ENCODE results near the gene SEPTIN5.

Gene SEPTIN5

DNA sequence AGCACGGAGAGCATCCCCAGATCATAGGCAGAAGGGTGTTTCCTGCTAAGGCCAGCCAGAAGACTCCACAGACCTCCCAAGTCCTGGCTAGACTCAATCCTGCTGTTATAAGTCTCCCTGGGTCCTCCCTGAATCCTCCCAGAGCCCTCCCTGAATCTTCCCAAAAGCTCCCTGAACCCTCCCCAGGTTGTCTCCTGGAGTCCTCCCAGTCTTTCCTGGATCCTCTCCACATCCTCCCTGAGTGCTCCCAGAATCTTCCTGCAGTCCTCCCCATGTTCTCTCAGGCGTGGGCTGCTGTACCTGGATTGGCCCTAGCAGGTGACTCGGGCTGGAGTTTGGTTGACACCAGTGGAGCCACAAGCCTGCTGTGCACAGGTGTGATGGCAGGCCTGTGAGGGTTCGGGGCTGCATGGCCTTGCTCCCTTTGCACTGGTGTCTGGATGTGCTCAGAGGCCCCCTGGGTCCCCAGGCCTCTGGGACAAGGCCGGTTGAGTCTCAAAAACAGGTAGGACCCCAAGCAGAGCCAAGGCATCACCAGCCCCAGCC lies 20.6 kb downstream of the SEPTIN5 start:
- Histone ChIP-seq H3K4me3 (ENCODE audit: low read length, poor library complexity, severe bottlenecking) (no peak overlapping the region), H3K27me3 (ENCODE audit: insufficient read depth, low read length, poor library complexity, severe bottlenecking) (no peaks in the 10 kb centered on the region), H2AFZ (ENCODE audit: low read length) (no peak overlapping the region), H3K9me2 (replicated peaks; ENCODE audit: low read depth, low read length) (no peaks in the 10 kb centered on the region), H4K20me1 (ENCODE audit: insufficient read depth, low read length, poor library complexity, severe bottlenecking) (no peaks in the 10 kb centered on the region), H3K4me2 (ENCODE audit: low read depth, low read length, poor library complexity, severe bottlenecking) (no peak overlapping the region), H3K4me1 (ENCODE audit: insufficient read depth, low read length, poor library complexity, severe bottlenecking) (no peaks in the 10 kb centered on the region), H3K36me3 (ENCODE audit: insufficient read depth, low read length) (no peaks in the 10 kb centered on the region), H3F3A (ENCODE audit: low read depth) (no peaks in the 10 kb centered on the region), H3K9me3 (ENCODE audit: insufficient read depth, low read depth, low read length) (no peaks in the 10 kb centered on the region), H3K79me2 (ENCODE audit: insufficient read depth, low read length) (no peaks in the 10 kb centered on the region), H3K9ac (ENCODE audit: low read depth, low read length, poor library complexity, severe bottlenecking) (no peak overlapping the region)
- TF ChIP-seq EZH2phosphoT487 (IDR thresholded peaks at IDR 0.05; ENCODE audit: borderline replicate concordance): no peak
- TF ChIP-seq, protein P1, sequence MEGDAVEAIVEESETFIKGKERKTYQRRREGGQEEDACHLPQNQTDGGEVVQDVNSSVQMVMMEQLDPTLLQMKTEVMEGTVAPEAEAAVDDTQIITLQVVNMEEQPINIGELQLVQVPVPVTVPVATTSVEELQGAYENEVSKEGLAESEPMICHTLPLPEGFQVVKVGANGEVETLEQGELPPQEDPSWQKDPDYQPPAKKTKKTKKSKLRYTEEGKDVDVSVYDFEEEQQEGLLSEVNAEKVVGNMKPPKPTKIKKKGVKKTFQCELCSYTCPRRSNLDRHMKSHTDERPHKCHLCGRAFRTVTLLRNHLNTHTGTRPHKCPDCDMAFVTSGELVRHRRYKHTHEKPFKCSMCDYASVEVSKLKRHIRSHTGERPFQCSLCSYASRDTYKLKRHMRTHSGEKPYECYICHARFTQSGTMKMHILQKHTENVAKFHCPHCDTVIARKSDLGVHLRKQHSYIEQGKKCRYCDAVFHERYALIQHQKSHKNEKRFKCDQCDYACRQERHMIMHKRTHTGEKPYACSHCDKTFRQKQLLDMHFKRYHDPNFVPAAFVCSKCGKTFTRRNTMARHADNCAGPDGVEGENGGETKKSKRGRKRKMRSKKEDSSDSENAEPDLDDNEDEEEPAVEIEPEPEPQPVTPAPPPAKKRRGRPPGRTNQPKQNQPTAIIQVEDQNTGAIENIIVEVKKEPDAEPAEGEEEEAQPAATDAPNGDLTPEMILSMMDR (conservative IDR thresholded peaks at IDR 0.05; ENCODE audit: low read length): no peak

DNA sequence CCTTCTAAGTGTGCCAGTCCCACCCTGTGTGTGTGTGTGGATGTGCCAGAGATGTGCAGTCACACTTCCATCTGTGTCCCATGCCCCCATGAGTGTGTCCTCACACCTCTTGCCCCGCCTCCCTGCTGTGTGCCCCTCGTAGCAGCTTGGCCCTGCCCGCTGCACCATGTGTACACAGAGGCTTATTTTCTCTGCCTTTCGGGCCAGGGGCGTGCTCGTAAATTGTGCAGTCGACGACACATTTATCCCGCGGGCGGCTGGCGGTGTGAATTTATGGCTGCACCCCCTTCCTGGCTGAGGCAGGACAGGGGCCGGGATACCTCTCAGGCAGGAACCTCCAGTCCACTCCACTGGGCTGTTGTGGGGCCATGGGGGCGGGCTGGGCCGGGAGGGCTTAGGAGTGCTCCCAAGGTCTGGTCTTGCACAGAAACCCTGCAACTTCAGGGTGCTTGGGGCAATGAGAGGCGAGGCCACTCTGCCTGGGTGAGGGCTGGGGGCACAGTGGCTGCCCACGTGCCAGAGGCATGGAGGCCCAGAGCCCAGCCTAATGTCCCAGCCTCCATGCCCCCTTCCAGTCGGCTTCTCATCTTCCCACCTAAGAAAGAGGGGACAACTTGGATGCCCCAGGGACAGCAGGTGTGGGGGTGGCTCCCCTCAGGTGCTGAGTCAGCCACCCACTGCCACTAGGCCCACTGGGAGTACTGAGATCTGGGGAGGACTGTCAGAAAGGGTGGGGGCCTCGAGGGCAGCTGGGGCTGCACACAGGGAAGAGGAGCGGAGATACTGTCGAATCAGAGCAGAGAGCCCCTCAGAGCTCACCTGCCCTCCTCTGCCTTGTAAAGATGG lies 21.6 kb downstream of the SEPTIN5 start:
- H3K9ac ChIP-seq (ENCODE audit: low read depth, low read length, poor library complexity, severe bottlenecking): no peak overlapping the region
- no peak overlapping the region for H3K4me3 ChIP-seq (ENCODE audit: low read length, poor library complexity, severe bottlenecking)
- no peaks in the 10 kb centered on the region for H3K9me3 ChIP-seq (ENCODE audit: insufficient read depth, low read depth, low read length)
- no peaks in the 10 kb centered on the region for H4K20me1 ChIP-seq (ENCODE audit: insufficient read depth, low read length, poor library complexity, severe bottlenecking)
- H3K36me3 ChIP-seq (ENCODE audit: insufficient read depth, low read length): no peaks in the 10 kb centered on the region
- H3K4me1 ChIP-seq (ENCODE audit: insufficient read depth, low read length, poor library complexity, severe bottlenecking): no peaks in the 10 kb centered on the region
- H3K9me2 ChIP-seq (replicated peaks; ENCODE audit: low read depth, low read length): no peaks in the 10 kb centered on the region
- TF ChIP-seq EZH2phosphoT487 (IDR thresholded peaks at IDR 0.05; ENCODE audit: borderline replicate concordance): no peak
- TF ChIP-seq, protein P1 (conservative IDR thresholded peaks at IDR 0.05; ENCODE audit: low read length): no peak
- no peaks in the 10 kb centered on the region for H3K27me3 ChIP-seq (ENCODE audit: insufficient read depth, low read length, poor library complexity, severe bottlenecking)
- no peaks in the 10 kb centered on the region for H3F3A ChIP-seq (ENCODE audit: low read depth)
- H3K4me2 ChIP-seq (ENCODE audit: low read depth, low read length, poor library complexity, severe bottlenecking): no peak overlapping the region
- H2AFZ ChIP-seq (ENCODE audit: low read length): no peak overlapping the region
- no peaks in the 10 kb centered on the region for H3K79me2 ChIP-seq (ENCODE audit: insufficient read depth, low read length)

DNA sequence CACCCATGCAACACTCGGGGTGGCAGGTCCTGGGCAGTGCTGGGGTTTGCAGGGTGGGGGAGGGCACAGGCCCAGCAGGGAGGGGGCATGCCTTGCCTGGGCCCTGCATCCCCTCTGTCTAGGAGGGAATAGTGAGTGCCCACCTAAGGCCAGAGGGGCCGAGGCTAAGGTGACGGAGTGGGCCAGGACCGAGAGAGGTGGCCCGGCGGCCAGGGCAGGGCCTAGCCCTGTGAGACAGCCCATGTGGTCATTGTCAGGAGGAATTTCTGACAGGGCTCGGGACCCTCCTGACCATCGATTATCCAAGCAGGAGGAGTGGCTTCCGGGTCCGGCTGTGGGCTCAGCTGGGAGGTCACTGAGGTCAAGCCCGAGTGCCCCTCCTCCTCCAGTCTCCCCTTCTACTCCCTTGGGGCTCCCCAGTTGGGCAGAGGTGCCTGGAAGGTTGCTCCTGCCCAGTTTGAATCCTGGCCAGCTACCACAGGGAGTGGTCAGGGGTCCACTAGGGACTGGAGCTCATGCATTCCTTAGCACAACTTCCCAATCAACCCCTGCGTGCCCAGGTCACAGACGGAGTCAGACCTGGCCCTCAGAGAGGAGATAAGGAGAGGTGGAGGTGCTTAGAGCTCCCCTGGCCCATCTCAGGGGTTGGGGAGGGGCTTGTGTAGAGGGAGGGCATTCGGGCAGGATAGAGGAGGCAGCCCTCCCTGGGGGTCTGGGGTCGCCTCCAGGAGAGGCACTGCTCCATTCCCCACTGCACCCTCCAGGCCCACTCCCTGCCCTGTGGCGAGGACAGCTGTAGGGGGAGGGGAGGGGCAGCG lies 23.8 kb downstream of the SEPTIN5 start:
- H3F3A ChIP-seq (ENCODE audit: low read depth): no peaks in the 10 kb centered on the region
- H3K79me2 ChIP-seq (ENCODE audit: insufficient read depth, low read length): no peaks in the 10 kb centered on the region
- no peaks in the 10 kb centered on the region for H4K20me1 ChIP-seq (ENCODE audit: insufficient read depth, low read length, poor library complexity, severe bottlenecking)
- TF ChIP-seq, protein P1 (conservative IDR thresholded peaks at IDR 0.05; ENCODE audit: low read length): no peak
- TF ChIP-seq EZH2phosphoT487 (IDR thresholded peaks at IDR 0.05; ENCODE audit: borderline replicate concordance): no peak
- no peaks in the 10 kb centered on the region for H3K27me3 ChIP-seq (ENCODE audit: insufficient read depth, low read length, poor library complexity, severe bottlenecking)
- no peak overlapping the region for H2AFZ ChIP-seq (ENCODE audit: low read length)
- H3K9me3 ChIP-seq (ENCODE audit: insufficient read depth, low read depth, low read length): no peaks in the 10 kb centered on the region
- H3K4me3 ChIP-seq (ENCODE audit: low read length, poor library complexity, severe bottlenecking): no peak overlapping the region
- H3K4me1 ChIP-seq (ENCODE audit: insufficient read depth, low read length, poor library complexity, severe bottlenecking): no peaks in the 10 kb centered on the region
- H3K9me2 ChIP-seq (replicated peaks; ENCODE audit: low read depth, low read length): no peaks in the 10 kb centered on the region
- no peak overlapping the region for H3K4me2 ChIP-seq (ENCODE audit: low read depth, low read length, poor library complexity, severe bottlenecking)
- H3K36me3 ChIP-seq (ENCODE audit: insufficient read depth, low read length): no peaks in the 10 kb centered on the region
- H3K9ac ChIP-seq (ENCODE audit: low read depth, low read length, poor library complexity, severe bottlenecking): no peak overlapping the region
